Gastroesophageal sphincter (tissue), 4 donors: ENCODE measurements around the gene ENTPD2. TPM values are rescaled to one million over a fixed set of nuclear protein-coding genes. Genes with fewer than 3 reads are reported as not detected.
"Not testable (repeated sequence)": the region's sequence is repeated elsewhere in the genome, so short reads cannot be mapped to it uniquely, and the experiment has no call there.

Source experiments
- ATAC-seq: fragments of 150-250 bp; one replicate; pipeline ENCODE4 v1.9.1; 2016; ENCODE audit warnings: mild to moderate bottlenecking, moderate library complexity
- H3K27ac ChIP-seq, 4 donors: fragments of 200-600 bp; sonication (generic) in 3 of 4; 1 replicate in 3 of 4; 2 replicates in 1 of 4; pipeline ENCODE4 v1.5.1; 2016 to 2019
- H3K27me3 ChIP-seq: fragments of 200-600 bp; sonication (generic); one replicate; pipeline ENCODE4 v1.5.1; 2019
- H3K36me3 ChIP-seq, 2 donors: fragments of 200-600 bp; sonication (generic); one replicate each; pipeline ENCODE4 v1.5.1; 2019; ENCODE audit warnings: control low read depth in 1 of 2
- H3K4me1 ChIP-seq, 3 donors: fragments of 200-600 bp; sonication (generic); 1 replicate in 2 of 3; 2 replicates in 1 of 3; pipeline ENCODE4 v1.5.1; 2016 to 2019; ENCODE audit warnings: control low read depth in 2 of 3
- H3K4me3 ChIP-seq, 2 donors: fragments of 200-600 bp; sonication (generic); one replicate each; pipeline ENCODE4 v1.5.1; 2019; ENCODE audit warnings: mild to moderate bottlenecking in 1 of 2, moderate library complexity in 1 of 2
- H3K9me3 ChIP-seq, 3 donors: fragments of 200-600 bp; sonication (generic); one replicate each; pipeline ENCODE4 v1.5.1; 2017 to 2019; ENCODE audit warnings: control low read depth in 2 of 3
- EP300 ChIP-seq: sonication (generic); formaldehyde crosslinking; IDR thresholded peaks from one replicate; pipeline ENCODE4 v1.6.1; 2017; ENCODE audit warnings: antibody characterized with exemption, mild to moderate bottlenecking
- POLR2A ChIP-seq, 2 donors: fragments of 450-650 bp; IDR thresholded peaks; one replicate each; pipeline ENCODE4 v1.6.1; 2017; ENCODE audit warnings: antibody characterized with exemption in 2 of 2, mild to moderate bottlenecking in 2 of 2, moderate library complexity in 1 of 2
- POLR2AphosphoS5 ChIP-seq: sonication (generic); formaldehyde crosslinking; IDR thresholded peaks from one replicate; pipeline ENCODE4 v1.6.1; 2017; ENCODE audit warnings: antibody characterized with exemption
- WGBS, 2 donors: methylation state at CpG; one replicate each; pipeline ENCODE4 v1.1.5; 2018; ENCODE audit warnings: low coverage in 1 of 2; 5-methylcytosine and 5-hydroxymethylcytosine counted together
- total RNA-seq, 4 donors: library from RNA; depleted of rRNA; stranded (reverse); fragments of >200 nt; gene quantifications; one replicate each; pipeline ENCODE4 v1.1.0, GENCODE V29; 2016
- TF ChIP-seq, protein P1 (sequence below), 4 experiments: fragments of 200-600 bp in 2 of 4; fragments of 450-650 bp in 2 of 4; sonication (generic) in 1 of 4; IDR thresholded peaks; one replicate each; pipeline ENCODE4 v1.5.1; 2017 to 2019; ENCODE audit warnings: antibody characterized with exemption in 4 of 4, mild to moderate bottlenecking in 2 of 4, moderate library complexity in 2 of 4

Gene ENTPD2
- total RNA-seq, 4 donors from 2014 or later, result 0.58 to 1.6 TPM; not detected in 2

GRCh38 chr9:137006116-137007003 is 47.5 kb downstream of the ENTPD2 start:
- WGBS, 2 donors, result 60 to 72% methylated on average over 1 to 7 of the region's 24 CpGs
- TF ChIP-seq POLR2A (IDR thresholded peaks at IDR 0.05), result no peak
- TF ChIP-seq, protein P1, sequence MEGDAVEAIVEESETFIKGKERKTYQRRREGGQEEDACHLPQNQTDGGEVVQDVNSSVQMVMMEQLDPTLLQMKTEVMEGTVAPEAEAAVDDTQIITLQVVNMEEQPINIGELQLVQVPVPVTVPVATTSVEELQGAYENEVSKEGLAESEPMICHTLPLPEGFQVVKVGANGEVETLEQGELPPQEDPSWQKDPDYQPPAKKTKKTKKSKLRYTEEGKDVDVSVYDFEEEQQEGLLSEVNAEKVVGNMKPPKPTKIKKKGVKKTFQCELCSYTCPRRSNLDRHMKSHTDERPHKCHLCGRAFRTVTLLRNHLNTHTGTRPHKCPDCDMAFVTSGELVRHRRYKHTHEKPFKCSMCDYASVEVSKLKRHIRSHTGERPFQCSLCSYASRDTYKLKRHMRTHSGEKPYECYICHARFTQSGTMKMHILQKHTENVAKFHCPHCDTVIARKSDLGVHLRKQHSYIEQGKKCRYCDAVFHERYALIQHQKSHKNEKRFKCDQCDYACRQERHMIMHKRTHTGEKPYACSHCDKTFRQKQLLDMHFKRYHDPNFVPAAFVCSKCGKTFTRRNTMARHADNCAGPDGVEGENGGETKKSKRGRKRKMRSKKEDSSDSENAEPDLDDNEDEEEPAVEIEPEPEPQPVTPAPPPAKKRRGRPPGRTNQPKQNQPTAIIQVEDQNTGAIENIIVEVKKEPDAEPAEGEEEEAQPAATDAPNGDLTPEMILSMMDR (IDR thresholded peaks at IDR 0.05), result no peak
- H3K4me1 ChIP-seq, result peaks cover 0 to 19% (median 5%) of the 10 kb centered on the region in 3 donors
- peaks cover 0 to 40% of the 10 kb centered on the region in 2 donors for H3K36me3 ChIP-seq
- no peak overlapping the region for H3K27ac ChIP-seq
- no peak overlapping the region for H3K4me3 ChIP-seq
- no peak for ATAC-seq
- no peaks in the 10 kb centered on the region for H3K9me3 ChIP-seq
- H3K27me3 ChIP-seq, result no peaks in the 10 kb centered on the region

- not testable (repeated sequence) for H3K9me3 ChIP-seq, H3K27me3 ChIP-seq, H3K4me3 ChIP-seq, H3K27ac ChIP-seq, ATAC-seq
- Histone ChIP-seq H3K36me3 (peaks cover 0 to 20% of the 10 kb centered on the region in 2 donors), H3K4me1 (peaks cover 0 to 19% (median 5%) of the 10 kb centered on the region in 3 donors)
- TF ChIP-seq, protein P1 (IDR thresholded peaks at IDR 0.05), result peak in 3 of 4 experiments; percentile 34 to 43 (median 40)
- 35 to 80% methylated on average over 1 to 14 of the region's 17 CpGs for WGBS, 2 donors
These were observed 49.6 kb downstream of the ENTPD2 start for GRCh38 chr9:137004285-137004684.

GRCh38 chr9:137002646-137003041 is 51.2 kb downstream of the ENTPD2 start:
- H3K36me3 ChIP-seq, result peaks cover 0 to 3% of the 10 kb centered on the region in 2 donors
- peaks cover 0 to 13% (median 4%) of the 10 kb centered on the region in 3 donors for H3K4me1 ChIP-seq
- no peak overlapping the region for H3K27ac ChIP-seq
- ATAC-seq, result no peak
- H3K4me3 ChIP-seq, result no peak overlapping the region
- TF ChIP-seq, protein P1 (IDR thresholded peaks at IDR 0.05), result no peak
- TF ChIP-seq POLR2A (IDR thresholded peaks at IDR 0.05) (no peak), EP300 (no peak), POLR2AphosphoS5 (no peak)
- peaks cover 14% of the 10 kb centered on the region for H3K27me3 ChIP-seq
- H3K9me3 ChIP-seq, result no peaks in the 10 kb centered on the region
- 74 to 95% methylated on average over 6 to 7 of the region's 10 CpGs for WGBS, 2 donors

DNA sequence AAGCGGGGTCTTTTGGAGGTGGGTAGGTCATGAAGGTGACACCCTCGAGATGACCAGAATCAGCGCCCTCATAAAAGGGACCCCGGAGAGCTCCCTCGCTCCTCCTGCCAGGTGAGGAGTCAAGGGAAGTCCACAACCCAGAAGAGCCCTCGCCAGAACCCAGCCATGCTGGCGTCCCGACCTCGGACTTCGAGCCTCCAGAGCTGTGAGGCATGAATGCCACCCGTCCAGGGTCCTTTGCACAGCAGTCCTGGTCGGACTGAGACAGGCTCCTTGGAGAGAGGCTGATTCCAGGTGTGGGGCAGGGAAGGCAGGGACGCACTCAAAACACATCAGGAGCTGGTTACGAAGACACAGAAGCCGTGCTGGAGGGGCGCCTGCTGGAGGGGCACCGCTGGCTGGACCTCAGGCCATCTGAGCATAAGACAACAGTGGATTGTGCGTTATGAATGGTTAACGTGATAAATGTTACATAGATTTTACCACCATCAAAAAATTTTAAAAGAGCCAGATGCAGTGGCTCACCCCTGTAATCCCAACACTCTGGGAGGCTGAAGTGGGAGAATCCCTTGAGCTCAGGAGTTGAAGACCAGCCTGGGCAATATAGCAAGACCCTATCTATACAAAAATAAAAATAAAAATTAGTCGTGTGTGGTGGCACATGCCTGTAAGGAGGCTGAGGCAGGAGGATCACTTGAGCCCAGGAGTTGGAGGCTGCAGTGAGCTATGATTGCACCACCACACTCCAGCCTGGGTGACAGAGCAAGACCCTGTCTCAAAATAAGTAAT is 51.8 kb downstream of the ENTPD2 start:
- 63 to 84% methylated on average over 3 to 7 of the region's 20 CpGs for WGBS, 2 donors
- no peak for ATAC-seq
- no peak for TF ChIP-seq POLR2A (IDR thresholded peaks at IDR 0.05)
- TF ChIP-seq, protein P1 (IDR thresholded peaks at IDR 0.05), result no peak
- H3K27me3 ChIP-seq, result peaks cover 20% of the 10 kb centered on the region
- no peaks in the 10 kb centered on the region for H3K9me3 ChIP-seq
- H3K36me3 ChIP-seq, result no peaks in the 10 kb centered on the region
- H3K27ac ChIP-seq, result no peak overlapping the region
- H3K4me3 ChIP-seq, result no peak overlapping the region
- H3K4me1 ChIP-seq, result peaks cover 0 to 7% (median 0%) of the 10 kb centered on the region in 3 donors
